CD4-positive, alpha-beta T cell (primary cell): ENCODE measurements around the gene NCKAP5. TPM values are rescaled to one million over a fixed set of nuclear protein-coding genes. Genes with fewer than 3 reads are reported as not detected.

Experiments used
- ATAC-seq: fragments of 200-7000 bp; cut with Tn5 transposase; one replicate; pipeline ENCODE4 v1.10.0; 2022; ENCODE audit warnings: mild to moderate bottlenecking; ENCODE audit not compliant: poor library complexity
- CTCF ChIA-PET: fragments of 350-600 bp; sonication (Branson Sonifier 250); formaldehyde crosslinking; loops from one replicate; lab custom pipeline; 2021; ENCODE audit warnings: antibody characterized with exemption, inconsistent platforms; lab: Charles Lee
- POLR2A ChIA-PET: fragments of 350-600 bp; sonication (Branson Sonifier 250); formaldehyde crosslinking; loops from one replicate; lab custom pipeline; 2021; ENCODE audit warnings: antibody characterized with exemption, inconsistent platforms; lab: Charles Lee
- DNase-seq, 14 experiments: peaks; one replicate each; pipeline ENCODE4 v3.0.0-alpha.2; 2013 to 2020; ENCODE audit warnings: mixed read lengths in 2 of 14
- H3K27ac ChIP-seq, 2 donors: one replicate each; pipeline versions ENCODE4 v1.5.1 to v1.7.0; 2013; ENCODE audit warnings: low read length in 2 of 2, low read depth in 1 of 2, mild to moderate bottlenecking in 1 of 2
- H3K27me3 ChIP-seq, 2 experiments: 1 replicate in 1 of 2; 2 replicates in 1 of 2; pipeline versions ENCODE4 v1.6.1 to v1.7.0; 2013; ENCODE audit warnings: low read length in 2 of 2, control low read depth in 1 of 2, mild to moderate bottlenecking in 1 of 2, moderate library complexity in 1 of 2; ENCODE audit not compliant: insufficient read depth in 2 of 2, control insufficient read depth in 1 of 2
- H3K36me3 ChIP-seq: one replicate; pipeline ENCODE4 v1.6.1; 2013; ENCODE audit warnings: low read length, control low read depth; ENCODE audit not compliant: insufficient read depth
- H3K4me1 ChIP-seq: one replicate; pipeline ENCODE4 v1.6.1; 2013; ENCODE audit warnings: low read length, control low read depth; ENCODE audit not compliant: insufficient read depth
- H3K4me3 ChIP-seq: one replicate; pipeline ENCODE4 v1.5.1; 2013; ENCODE audit warnings: mild to moderate bottlenecking, low read length, moderate library complexity
- H3K9me3 ChIP-seq, 2 experiments: 1 replicate in 1 of 2; 2 replicates in 1 of 2; pipeline versions ENCODE4 v1.6.1 to v1.7.0; 2013; ENCODE audit warnings: low read length in 2 of 2, mild to moderate bottlenecking in 2 of 2, control low read depth in 1 of 2, moderate library complexity in 1 of 2; ENCODE audit not compliant: control insufficient read depth in 1 of 2, insufficient read depth in 1 of 2
- H3K27ac Mint-ChIP-seq: one replicate; pipeline ENCODE4 v1.8.0; 2020; ENCODE audit warnings: mixed read lengths
- H3K27me3 Mint-ChIP-seq: one replicate; pipeline ENCODE4 v1.8.0; 2021; ENCODE audit warnings: mixed read lengths
- H3K36me3 Mint-ChIP-seq: one replicate; pipeline ENCODE4 v1.8.0; 2021; ENCODE audit warnings: low read depth, mixed read lengths
- H3K4me1 Mint-ChIP-seq: one replicate; pipeline ENCODE4 v1.8.0; 2021; ENCODE audit warnings: low read depth, mixed read lengths
- H3K4me3 Mint-ChIP-seq: one replicate; pipeline ENCODE4 v1.8.0; 2020; ENCODE audit warnings: mild to moderate bottlenecking, mixed read lengths
- H3K9me3 Mint-ChIP-seq: one replicate; pipeline ENCODE4 v1.8.0; 2020; ENCODE audit warnings: mixed read lengths
- intact Hi-C, 2 experiments: fragments of 100-400 bp; cut with DNase I in 1 of 2; cut with micrococcal nuclease in 1 of 2; formaldehyde crosslinking; loops; one replicate each; pipeline versions ENCODE4 v1.15.1 to v1.9.0; 2023 to 2025; cut with DNase I, micrococcal nuclease
- total RNA-seq, 174 experiments: library from RNA in 2 of 174; stranded (reverse) in 2 of 174; gene quantifications; one replicate each; pipeline ENCODE4 v1.2.3 and lab custom pipeline; 2021 to 2026
- TF ChIP-seq, protein P1 (sequence below): fragments of 200-600 bp; IDR thresholded peaks from one replicate; pipeline ENCODE4 v1.8.0; 2022; ENCODE audit warnings: antibody characterized with exemption, mild to moderate bottlenecking

NCKAP5 gene
- total RNA-seq, 2 experiments from 2014 or later: not detected

DNA sequence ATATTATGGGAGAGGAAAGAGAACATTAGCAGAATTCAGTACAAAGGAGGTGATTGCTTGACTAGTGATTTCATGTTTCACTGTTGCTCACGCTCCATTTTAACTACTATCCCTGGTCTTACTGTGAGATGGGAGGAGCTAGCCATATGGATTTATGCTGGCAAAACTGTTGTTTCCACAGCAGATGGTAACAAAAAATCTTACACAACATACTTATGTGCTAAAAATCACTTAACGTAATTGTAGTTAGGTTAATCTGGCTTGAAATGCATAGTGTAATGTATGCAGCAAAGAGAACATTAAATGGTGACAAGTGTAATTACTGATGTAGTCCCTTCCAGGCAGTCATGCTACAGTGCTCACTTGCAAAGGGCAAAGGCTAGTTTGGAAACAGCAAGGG lies 742.7 kb downstream of the NCKAP5 start:
- Histone ChIP-seq H3K4me3 (no peak overlapping the region), H3K9me3 (peaks cover 0 to 3% of the 10 kb centered on the region in 2 experiments), H3K36me3 (no peaks in the 10 kb centered on the region), H3K4me1 (no peaks in the 10 kb centered on the region), H3K27me3 (no peaks in the 10 kb centered on the region), H3K27ac (no peak overlapping the region)
- Mint-ChIP-seq H3K9me3 (peaks cover 3% of the 10 kb centered on the region), H3K4me1 (no peaks in the 10 kb centered on the region), H3K4me3 (no peak overlapping the region), H3K36me3 (no peaks in the 10 kb centered on the region), H3K27ac (no peak overlapping the region), H3K27me3 (no peaks in the 10 kb centered on the region)
- DNase-seq (no peak), ATAC-seq (no peak)
- ChIA-PET CTCF (no interaction called here), POLR2A (no interaction called here)
- TF ChIP-seq, protein P1, sequence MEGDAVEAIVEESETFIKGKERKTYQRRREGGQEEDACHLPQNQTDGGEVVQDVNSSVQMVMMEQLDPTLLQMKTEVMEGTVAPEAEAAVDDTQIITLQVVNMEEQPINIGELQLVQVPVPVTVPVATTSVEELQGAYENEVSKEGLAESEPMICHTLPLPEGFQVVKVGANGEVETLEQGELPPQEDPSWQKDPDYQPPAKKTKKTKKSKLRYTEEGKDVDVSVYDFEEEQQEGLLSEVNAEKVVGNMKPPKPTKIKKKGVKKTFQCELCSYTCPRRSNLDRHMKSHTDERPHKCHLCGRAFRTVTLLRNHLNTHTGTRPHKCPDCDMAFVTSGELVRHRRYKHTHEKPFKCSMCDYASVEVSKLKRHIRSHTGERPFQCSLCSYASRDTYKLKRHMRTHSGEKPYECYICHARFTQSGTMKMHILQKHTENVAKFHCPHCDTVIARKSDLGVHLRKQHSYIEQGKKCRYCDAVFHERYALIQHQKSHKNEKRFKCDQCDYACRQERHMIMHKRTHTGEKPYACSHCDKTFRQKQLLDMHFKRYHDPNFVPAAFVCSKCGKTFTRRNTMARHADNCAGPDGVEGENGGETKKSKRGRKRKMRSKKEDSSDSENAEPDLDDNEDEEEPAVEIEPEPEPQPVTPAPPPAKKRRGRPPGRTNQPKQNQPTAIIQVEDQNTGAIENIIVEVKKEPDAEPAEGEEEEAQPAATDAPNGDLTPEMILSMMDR: no peak
- intact Hi-C loops: no loop called here

DNA sequence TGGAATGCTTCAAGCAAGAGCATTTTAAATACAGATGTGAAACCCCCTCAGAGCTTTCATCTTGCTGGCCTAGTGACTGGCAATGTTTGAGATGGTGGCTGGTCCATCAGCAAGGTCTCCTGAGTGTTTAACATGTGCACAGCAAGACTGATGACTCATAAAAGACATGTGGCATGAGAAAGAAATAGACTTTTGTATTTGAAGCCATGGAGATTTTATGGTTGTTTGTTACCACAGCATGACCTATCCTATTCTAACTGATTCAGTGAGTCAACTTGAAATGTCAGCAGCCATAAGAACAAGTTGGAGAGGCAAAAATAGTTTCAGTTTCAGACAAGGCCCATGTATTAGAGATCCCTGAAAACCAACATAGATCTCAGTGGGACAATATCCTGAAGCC lies 743.5 kb downstream of the NCKAP5 start:
- no peak overlapping the region for H3K4me3 Mint-ChIP-seq
- intact Hi-C loops: no loop called here
- Histone ChIP-seq H3K4me1 (no peaks in the 10 kb centered on the region), H3K27me3 (no peaks in the 10 kb centered on the region), H3K4me3 (no peak overlapping the region), H3K9me3 (peaks cover 0 to 3% of the 10 kb centered on the region in 2 experiments), H3K27ac (no peak overlapping the region), H3K36me3 (no peaks in the 10 kb centered on the region)
- no peaks in the 10 kb centered on the region for H3K36me3 Mint-ChIP-seq
- H3K4me1 Mint-ChIP-seq: no peaks in the 10 kb centered on the region
- H3K9me3 Mint-ChIP-seq: no peaks in the 10 kb centered on the region
- no peak overlapping the region for H3K27ac Mint-ChIP-seq
- TF ChIP-seq, protein P1: no peak
- no peak for ATAC-seq
- H3K27me3 Mint-ChIP-seq: no peaks in the 10 kb centered on the region
- DNase-seq: no peak
- ChIA-PET POLR2A (no interaction called here), CTCF (no interaction called here)

DNA sequence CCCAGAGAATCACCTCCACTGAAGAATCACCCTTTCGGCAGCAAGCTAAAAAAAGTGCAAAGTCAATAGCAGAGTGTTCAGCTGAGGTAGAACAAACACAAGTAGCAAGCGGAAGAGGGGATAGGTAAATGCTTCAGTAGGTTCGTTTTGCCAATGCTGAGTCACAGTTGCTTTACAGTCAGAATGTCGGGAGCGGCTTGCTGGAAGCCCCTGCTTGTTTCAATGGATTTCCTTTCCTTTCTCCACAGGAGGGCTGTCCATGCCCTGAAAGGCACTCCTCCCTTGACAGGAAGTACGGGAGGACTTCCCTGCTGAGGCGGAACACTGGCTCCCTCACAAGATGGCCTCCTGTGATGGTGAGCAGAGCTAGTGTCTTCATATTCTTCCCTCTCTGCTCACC lies 752.0 kb downstream of the NCKAP5 start:
- no peak for DNase-seq
- H3K4me1 Mint-ChIP-seq: no peaks in the 10 kb centered on the region
- POLR2A ChIA-PET: no interaction called here
- no peak overlapping the region for H3K4me3 Mint-ChIP-seq
- H3K36me3 ChIP-seq: no peaks in the 10 kb centered on the region
- TF ChIP-seq, protein P1: no peak
- no peak overlapping the region for H3K4me3 ChIP-seq
- no peaks in the 10 kb centered on the region for H3K4me1 ChIP-seq
- H3K9me3 ChIP-seq: peaks cover 0 to 15% of the 10 kb centered on the region in 2 experiments
- H3K27ac ChIP-seq: no peak overlapping the region
- H3K36me3 Mint-ChIP-seq: no peaks in the 10 kb centered on the region
- CTCF ChIA-PET: interaction anchor here (0.6 kb wide), 1 partner anchor 633 kb away, joined by 3 read pairs; no protein-coding TSS in a partner anchor
- H3K27me3 ChIP-seq: no peaks in the 10 kb centered on the region
- intact Hi-C loops: no loop called here
- no peaks in the 10 kb centered on the region for H3K27me3 Mint-ChIP-seq
- no peaks in the 10 kb centered on the region for H3K9me3 Mint-ChIP-seq
- no peak overlapping the region for H3K27ac Mint-ChIP-seq
- no peak for ATAC-seq
